ENCODE measurements around the gene NT5DC4.

The NT5DC4 gene

DNA sequence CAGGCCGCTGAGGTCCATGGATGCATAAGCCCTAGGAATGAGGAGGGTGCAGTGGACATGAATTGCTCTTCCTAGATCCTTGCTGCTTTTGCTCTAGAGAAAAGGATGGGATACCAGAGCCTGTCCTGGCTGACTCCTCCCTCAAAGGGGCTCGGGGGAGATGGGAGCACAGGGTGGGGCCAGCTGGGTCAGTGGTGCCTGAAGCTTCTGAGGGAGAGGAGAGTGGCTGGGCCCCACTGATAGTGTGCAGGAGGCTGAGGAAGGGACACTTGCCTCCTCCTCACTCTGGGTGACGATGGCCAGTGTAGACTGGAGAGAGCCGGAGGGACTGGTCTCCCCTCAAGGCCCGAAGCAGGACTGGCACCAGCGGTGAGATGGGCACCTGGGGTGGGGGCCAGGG is at the start of gene NT5DC4:
NT5DC4 (plus strand) TSS at position 236 of the 400 bp plus-strand sequence; CDS start at position 296, 60 bp downstream.
- no peaks in the 10 kb centered on the region for H3K9me3 ChIP-seq (replicated peaks; ENCODE audit: insufficient read depth, low read length)
- H4K20me1 ChIP-seq (ENCODE audit: insufficient read depth, low read length): no peaks in the 10 kb centered on the region
- 0 out of 2 replicates have a peak, but pooled peaks cover 5% of the 10 kb centered on the region for H3K27me3 ChIP-seq (replicated peaks; ENCODE audit: insufficient read depth, low read length)
- no peaks in the 10 kb centered on the region for H3K79me2 ChIP-seq (ENCODE audit: low read length)
- no peak for DNase-seq
- no peaks in the 10 kb centered on the region for H3K4me1 ChIP-seq (ENCODE audit: low read length)
- H3K36me3 ChIP-seq (replicated peaks; ENCODE audit: insufficient read depth, low read length): no peaks in the 10 kb centered on the region
- H2AFZ ChIP-seq (ENCODE audit: low read length): no peak within 1 kb of the TSS
- no peak within 1 kb of the TSS for H3K4me3 ChIP-seq (ENCODE audit: low read length)
- TF ChIP-seq, protein P1, sequence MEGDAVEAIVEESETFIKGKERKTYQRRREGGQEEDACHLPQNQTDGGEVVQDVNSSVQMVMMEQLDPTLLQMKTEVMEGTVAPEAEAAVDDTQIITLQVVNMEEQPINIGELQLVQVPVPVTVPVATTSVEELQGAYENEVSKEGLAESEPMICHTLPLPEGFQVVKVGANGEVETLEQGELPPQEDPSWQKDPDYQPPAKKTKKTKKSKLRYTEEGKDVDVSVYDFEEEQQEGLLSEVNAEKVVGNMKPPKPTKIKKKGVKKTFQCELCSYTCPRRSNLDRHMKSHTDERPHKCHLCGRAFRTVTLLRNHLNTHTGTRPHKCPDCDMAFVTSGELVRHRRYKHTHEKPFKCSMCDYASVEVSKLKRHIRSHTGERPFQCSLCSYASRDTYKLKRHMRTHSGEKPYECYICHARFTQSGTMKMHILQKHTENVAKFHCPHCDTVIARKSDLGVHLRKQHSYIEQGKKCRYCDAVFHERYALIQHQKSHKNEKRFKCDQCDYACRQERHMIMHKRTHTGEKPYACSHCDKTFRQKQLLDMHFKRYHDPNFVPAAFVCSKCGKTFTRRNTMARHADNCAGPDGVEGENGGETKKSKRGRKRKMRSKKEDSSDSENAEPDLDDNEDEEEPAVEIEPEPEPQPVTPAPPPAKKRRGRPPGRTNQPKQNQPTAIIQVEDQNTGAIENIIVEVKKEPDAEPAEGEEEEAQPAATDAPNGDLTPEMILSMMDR (IDR thresholded peaks at IDR 0.05; ENCODE audit: low read length): no peak
- TF ChIP-seq EZH2 (optimal IDR thresholded peaks at IDR 0.05; ENCODE audit: low read depth, low read length) (no peak), EZH2phosphoT487 (IDR thresholded peaks at IDR 0.05; ENCODE audit: low read length) (no peak)
- H3K9ac ChIP-seq (ENCODE audit: low read length): no peak within 1 kb of the TSS
- H3F3A ChIP-seq (ENCODE audit: insufficient read depth, low read length): no peaks in the 10 kb centered on the region
- H3K4me2 ChIP-seq (ENCODE audit: low read depth, low read length): no peak within 1 kb of the TSS
- H3K27ac ChIP-seq (ENCODE audit: low read length): no peak within 1 kb of the TSS
- no peaks in the 10 kb centered on the region for H3K9me2 ChIP-seq (replicated peaks; ENCODE audit: insufficient read depth, low read length)

DNA sequence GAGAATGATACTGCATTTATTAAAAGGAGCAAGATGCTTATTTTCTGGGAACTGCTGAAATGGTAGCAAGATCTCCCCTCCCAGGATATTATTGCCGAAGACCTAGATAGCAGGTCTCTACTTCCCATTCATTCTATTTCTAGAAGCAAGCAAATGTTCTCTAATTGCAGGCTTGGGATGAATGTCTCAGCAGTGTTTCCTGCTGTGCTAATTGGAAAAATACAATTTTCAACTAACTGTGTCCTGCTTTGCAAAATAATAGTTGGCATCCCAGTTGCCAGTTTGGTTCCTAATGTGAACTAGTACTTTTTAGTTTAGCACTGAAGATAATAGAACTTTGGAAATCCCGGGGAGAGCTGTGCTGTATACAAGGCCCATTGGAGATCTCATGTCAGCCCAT is 49.0 kb upstream of the NT5DC4 start:
- Histone ChIP-seq H3K4me2 (ENCODE audit: low read depth, low read length) (no peak overlapping the region), H3K79me2 (ENCODE audit: low read length) (no peaks in the 10 kb centered on the region), H4K20me1 (ENCODE audit: insufficient read depth, low read length) (no peaks in the 10 kb centered on the region), H3F3A (ENCODE audit: insufficient read depth, low read length) (no peaks in the 10 kb centered on the region), H3K9ac (ENCODE audit: low read length) (no peak overlapping the region), H3K27ac (ENCODE audit: low read length) (no peak overlapping the region), H3K27me3 (replicated peaks; ENCODE audit: insufficient read depth, low read length) (no peaks in the 10 kb centered on the region), H3K4me1 (ENCODE audit: low read length) (no peaks in the 10 kb centered on the region), H3K9me2 (replicated peaks; ENCODE audit: insufficient read depth, low read length) (no peaks in the 10 kb centered on the region), H3K36me3 (replicated peaks; ENCODE audit: insufficient read depth, low read length) (no peaks in the 10 kb centered on the region), H3K4me3 (ENCODE audit: low read length) (no peak overlapping the region), H3K9me3 (replicated peaks; ENCODE audit: insufficient read depth, low read length) (no peaks in the 10 kb centered on the region), H2AFZ (ENCODE audit: low read length) (no peak overlapping the region)
- DNase-seq: no peak
- TF ChIP-seq EZH2 (optimal IDR thresholded peaks at IDR 0.05; ENCODE audit: low read depth, low read length) (no peak), EZH2phosphoT487 (IDR thresholded peaks at IDR 0.05; ENCODE audit: low read length) (no peak)
- TF ChIP-seq, protein P1 (IDR thresholded peaks at IDR 0.05; ENCODE audit: low read length): no peak

DNA sequence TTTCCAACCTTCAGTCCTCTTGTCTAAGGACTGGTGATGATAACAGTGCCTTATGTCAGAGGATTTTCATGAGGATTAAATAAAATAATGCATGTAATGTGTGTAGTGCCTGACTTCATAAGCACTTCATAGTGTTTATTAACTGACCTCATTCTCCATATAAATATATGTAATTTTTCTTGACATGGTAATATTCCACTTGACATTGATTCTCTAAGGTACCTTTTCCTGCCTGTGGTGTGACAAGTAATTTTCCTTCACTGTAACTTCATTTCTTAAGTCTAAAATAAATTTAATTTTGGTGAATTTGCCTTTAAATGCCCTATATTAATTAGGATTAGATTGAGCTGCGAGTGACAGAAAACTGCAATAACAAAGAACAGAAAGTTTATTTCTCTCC is 47.8 kb upstream of the NT5DC4 start:
- Histone ChIP-seq H3K4me2 (ENCODE audit: low read depth, low read length) (no peak overlapping the region), H3K4me1 (ENCODE audit: low read length) (no peaks in the 10 kb centered on the region), H3K27ac (ENCODE audit: low read length) (no peak overlapping the region), H3K4me3 (ENCODE audit: low read length) (no peak overlapping the region), H3K9ac (ENCODE audit: low read length) (no peak overlapping the region), H3K27me3 (replicated peaks; ENCODE audit: insufficient read depth, low read length) (no peaks in the 10 kb centered on the region), H3K36me3 (replicated peaks; ENCODE audit: insufficient read depth, low read length) (no peaks in the 10 kb centered on the region), H3K9me2 (replicated peaks; ENCODE audit: insufficient read depth, low read length) (no peaks in the 10 kb centered on the region), H4K20me1 (ENCODE audit: insufficient read depth, low read length) (no peaks in the 10 kb centered on the region), H3F3A (ENCODE audit: insufficient read depth, low read length) (no peaks in the 10 kb centered on the region), H2AFZ (ENCODE audit: low read length) (no peak overlapping the region), H3K79me2 (ENCODE audit: low read length) (no peaks in the 10 kb centered on the region), H3K9me3 (replicated peaks; ENCODE audit: insufficient read depth, low read length) (no peaks in the 10 kb centered on the region)
- TF ChIP-seq EZH2 (optimal IDR thresholded peaks at IDR 0.05; ENCODE audit: low read depth, low read length) (no peak), EZH2phosphoT487 (IDR thresholded peaks at IDR 0.05; ENCODE audit: low read length) (no peak)
- DNase-seq: no peak

DNA sequence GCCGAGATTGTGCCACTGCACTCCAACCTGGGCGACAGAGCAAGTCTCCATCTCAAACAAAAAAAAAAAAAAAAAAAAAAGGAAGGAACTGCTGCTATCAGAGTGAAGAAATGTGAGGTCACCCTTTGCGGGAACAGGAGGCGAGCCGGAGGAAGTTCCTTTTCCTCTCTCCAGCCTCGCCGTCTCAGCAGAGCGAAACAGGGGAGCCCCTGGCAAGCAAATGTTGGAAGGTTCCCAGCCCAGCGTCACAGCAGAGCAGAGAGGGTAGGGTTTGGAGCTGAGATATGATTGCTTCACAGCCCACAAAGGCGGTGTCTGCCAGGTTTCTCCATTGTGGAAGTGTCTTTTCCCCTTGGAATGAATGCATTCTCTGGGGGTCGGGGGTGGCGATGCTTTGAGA is 46.6 kb upstream of the NT5DC4 start:
- no peak overlapping the region for H3K4me3 ChIP-seq (ENCODE audit: low read length)
- no peaks in the 10 kb centered on the region for H3K79me2 ChIP-seq (ENCODE audit: low read length)
- TF ChIP-seq EZH2phosphoT487 (IDR thresholded peaks at IDR 0.05; ENCODE audit: low read length): no peak
- TF ChIP-seq, protein P1 (IDR thresholded peaks at IDR 0.05; ENCODE audit: low read length): no peak
- no peak for TF ChIP-seq EZH2 (optimal IDR thresholded peaks at IDR 0.05; ENCODE audit: low read depth, low read length)
- H3K9me2 ChIP-seq (replicated peaks; ENCODE audit: insufficient read depth, low read length): no peaks in the 10 kb centered on the region
- no peaks in the 10 kb centered on the region for H3K9me3 ChIP-seq (replicated peaks; ENCODE audit: insufficient read depth, low read length)
- no peaks in the 10 kb centered on the region for H3K36me3 ChIP-seq (replicated peaks; ENCODE audit: insufficient read depth, low read length)
- H3F3A ChIP-seq (ENCODE audit: insufficient read depth, low read length): no peaks in the 10 kb centered on the region
- no peak overlapping the region for H2AFZ ChIP-seq (ENCODE audit: low read length)
- H3K4me2 ChIP-seq (ENCODE audit: low read depth, low read length): no peak overlapping the region
- H3K4me1 ChIP-seq (ENCODE audit: low read length): no peaks in the 10 kb centered on the region
- H3K9ac ChIP-seq (ENCODE audit: low read length): no peak overlapping the region
- H3K27me3 ChIP-seq (replicated peaks; ENCODE audit: insufficient read depth, low read length): no peaks in the 10 kb centered on the region
- no peak for DNase-seq
- H4K20me1 ChIP-seq (ENCODE audit: insufficient read depth, low read length): no peaks in the 10 kb centered on the region
- H3K27ac ChIP-seq (ENCODE audit: low read length): no peak overlapping the region

All from MM.1S (cell line).